WERI-Rb-1 (cell line): Measurements from ENCODE around the gene ASB18.

Experiments used
- DNase-seq: peaks from one replicate; pipeline ENCODE4 v3.0.0-alpha.2; 2020
- H3K27ac ChIP-seq: fragments of 250-450 bp; sonication (Bioruptor Pico); 2 replicates; pipeline ENCODE4 v1.5.1; 2020; ENCODE audit warnings: mild to moderate bottlenecking, moderate library complexity
- H3K27me3 ChIP-seq: fragments of 250-450 bp; sonication (Bioruptor Pico); 2 replicates; pipeline ENCODE4 v1.5.1; 2021; ENCODE audit warnings: mild to moderate bottlenecking, low read depth, moderate library complexity; ENCODE audit not compliant: insufficient read depth, severe bottlenecking
- H3K36me3 ChIP-seq: fragments of 250-450 bp; sonication (Bioruptor Pico); 2 replicates; pipeline ENCODE4 v1.5.1; 2020; ENCODE audit warnings: mild to moderate bottlenecking, moderate library complexity
- H3K4me3 ChIP-seq: 2 replicates; pipeline ENCODE4 v1.5.1; 2011; ENCODE audit warnings: low read depth, mild to moderate bottlenecking, control low read depth, low read length
- H3K9me3 ChIP-seq: fragments of 250-450 bp; sonication (Bioruptor Pico); 2 replicates; pipeline ENCODE4 v1.5.1; 2021; ENCODE audit warnings: mild to moderate bottlenecking, moderate library complexity; ENCODE audit not compliant: severe bottlenecking
- TF ChIP-seq, protein P1 (sequence below): IDR thresholded peaks from 2 replicates; pipeline ENCODE4 v1.5.1; 2011; ENCODE audit warnings: low read depth, mild to moderate bottlenecking, control low read depth, inconsistent platforms, low read length

Gene ASB18

DNA sequence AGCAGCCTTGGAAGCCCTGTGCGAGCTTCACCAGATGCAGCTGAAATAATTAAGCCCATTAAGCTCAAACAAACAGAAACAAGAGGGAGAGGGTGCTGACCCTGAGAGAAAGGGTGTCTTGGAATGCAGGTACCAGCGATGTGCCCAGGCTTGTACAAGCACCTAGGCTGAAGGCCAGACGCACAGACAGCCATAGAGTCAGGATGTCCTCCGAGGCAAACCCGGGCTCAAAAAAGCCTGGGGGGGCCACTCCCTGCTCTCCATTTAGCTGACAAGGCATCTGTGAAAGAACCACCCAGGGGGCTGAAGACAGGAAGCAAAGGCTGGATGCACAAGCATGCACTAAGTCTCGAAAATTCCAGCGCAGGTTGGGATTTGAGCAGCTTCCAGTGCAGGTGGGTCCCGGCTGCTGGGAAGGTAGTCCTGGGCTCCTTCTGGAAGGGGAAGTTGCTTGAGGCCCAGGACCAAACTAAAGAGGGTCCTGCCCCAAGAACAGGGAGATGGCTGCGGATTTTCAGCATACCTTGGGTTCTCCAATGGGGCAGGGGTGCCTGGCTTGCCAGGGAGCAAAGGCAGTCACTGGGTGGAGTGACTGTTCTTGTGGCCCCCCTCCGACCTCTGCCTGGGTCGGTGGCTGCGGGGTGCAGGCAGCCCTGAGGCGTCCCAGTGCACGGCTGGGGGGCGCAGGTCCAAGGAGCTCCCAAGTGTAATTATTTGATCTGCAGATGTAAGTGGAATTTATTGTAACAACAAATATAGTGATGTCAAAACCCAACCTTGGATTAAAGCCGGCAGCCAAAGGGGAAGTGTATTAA is 102.0 kb downstream of the ASB18 start:
- DNase-seq, result no peak
- TF ChIP-seq, protein P1, sequence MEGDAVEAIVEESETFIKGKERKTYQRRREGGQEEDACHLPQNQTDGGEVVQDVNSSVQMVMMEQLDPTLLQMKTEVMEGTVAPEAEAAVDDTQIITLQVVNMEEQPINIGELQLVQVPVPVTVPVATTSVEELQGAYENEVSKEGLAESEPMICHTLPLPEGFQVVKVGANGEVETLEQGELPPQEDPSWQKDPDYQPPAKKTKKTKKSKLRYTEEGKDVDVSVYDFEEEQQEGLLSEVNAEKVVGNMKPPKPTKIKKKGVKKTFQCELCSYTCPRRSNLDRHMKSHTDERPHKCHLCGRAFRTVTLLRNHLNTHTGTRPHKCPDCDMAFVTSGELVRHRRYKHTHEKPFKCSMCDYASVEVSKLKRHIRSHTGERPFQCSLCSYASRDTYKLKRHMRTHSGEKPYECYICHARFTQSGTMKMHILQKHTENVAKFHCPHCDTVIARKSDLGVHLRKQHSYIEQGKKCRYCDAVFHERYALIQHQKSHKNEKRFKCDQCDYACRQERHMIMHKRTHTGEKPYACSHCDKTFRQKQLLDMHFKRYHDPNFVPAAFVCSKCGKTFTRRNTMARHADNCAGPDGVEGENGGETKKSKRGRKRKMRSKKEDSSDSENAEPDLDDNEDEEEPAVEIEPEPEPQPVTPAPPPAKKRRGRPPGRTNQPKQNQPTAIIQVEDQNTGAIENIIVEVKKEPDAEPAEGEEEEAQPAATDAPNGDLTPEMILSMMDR, result no peak
- no peak overlapping the region for H3K4me3 ChIP-seq
- H3K36me3 ChIP-seq, result no peaks in the 10 kb centered on the region
- H3K27me3 ChIP-seq, result peaks cover 81% of the 10 kb centered on the region
- peaks cover 3% of the 10 kb centered on the region for H3K9me3 ChIP-seq
- no peak overlapping the region for H3K27ac ChIP-seq

DNA sequence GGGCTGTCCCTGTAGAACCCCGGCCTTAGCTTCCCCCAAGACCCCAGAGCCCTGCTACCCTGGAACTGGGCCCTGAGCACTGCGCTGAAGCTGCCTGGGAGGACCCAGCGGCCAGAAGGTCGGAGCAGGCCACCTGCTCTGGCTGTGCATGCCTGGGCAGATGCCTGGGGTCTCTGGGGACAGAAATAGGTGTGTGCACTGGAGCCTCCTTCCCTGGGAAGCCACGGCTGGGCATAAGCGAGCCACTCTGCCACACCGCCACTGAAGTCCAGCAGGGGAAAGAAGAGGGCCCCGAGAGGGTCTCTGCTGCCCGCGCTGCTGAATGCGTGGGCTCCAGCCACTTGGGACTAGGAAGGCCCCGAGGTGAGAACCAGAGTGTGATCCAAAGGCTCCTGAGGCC is 102.7 kb downstream of the ASB18 start:
- no peak overlapping the region for H3K27ac ChIP-seq
- H3K27me3 ChIP-seq, result peaks cover 81% of the 10 kb centered on the region
- TF ChIP-seq, protein P1, result no peak
- H3K36me3 ChIP-seq, result no peaks in the 10 kb centered on the region
- peaks cover 3% of the 10 kb centered on the region for H3K9me3 ChIP-seq
- H3K4me3 ChIP-seq, result no peak overlapping the region
- DNase-seq, result no peak

DNA sequence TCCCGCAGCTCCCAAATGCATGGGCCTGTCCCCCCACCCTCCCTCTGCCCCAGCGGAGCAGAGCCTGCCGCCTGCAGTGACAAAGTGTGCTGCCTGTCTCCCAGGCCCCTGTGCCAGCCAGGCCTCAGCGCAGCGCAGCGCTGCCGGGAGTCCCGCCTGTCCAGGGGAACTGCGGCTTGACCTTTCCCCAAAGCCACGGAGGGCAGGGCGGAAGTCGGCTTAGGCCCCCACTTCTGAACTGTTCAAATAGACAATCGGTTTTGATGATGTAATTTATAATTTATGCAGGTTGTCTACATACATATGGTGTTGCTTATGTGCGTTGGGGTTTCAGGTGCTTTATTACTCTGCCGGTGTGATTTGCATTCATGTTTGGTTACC is 103.1 kb downstream of the ASB18 start:
- peaks cover 81% of the 10 kb centered on the region for H3K27me3 ChIP-seq
- no peaks in the 10 kb centered on the region for H3K36me3 ChIP-seq
- no peak overlapping the region for H3K27ac ChIP-seq
- DNase-seq, result no peak
- H3K4me3 ChIP-seq, result no peak overlapping the region
- TF ChIP-seq, protein P1, result no peak
- peaks cover 3% of the 10 kb centered on the region for H3K9me3 ChIP-seq

DNA sequence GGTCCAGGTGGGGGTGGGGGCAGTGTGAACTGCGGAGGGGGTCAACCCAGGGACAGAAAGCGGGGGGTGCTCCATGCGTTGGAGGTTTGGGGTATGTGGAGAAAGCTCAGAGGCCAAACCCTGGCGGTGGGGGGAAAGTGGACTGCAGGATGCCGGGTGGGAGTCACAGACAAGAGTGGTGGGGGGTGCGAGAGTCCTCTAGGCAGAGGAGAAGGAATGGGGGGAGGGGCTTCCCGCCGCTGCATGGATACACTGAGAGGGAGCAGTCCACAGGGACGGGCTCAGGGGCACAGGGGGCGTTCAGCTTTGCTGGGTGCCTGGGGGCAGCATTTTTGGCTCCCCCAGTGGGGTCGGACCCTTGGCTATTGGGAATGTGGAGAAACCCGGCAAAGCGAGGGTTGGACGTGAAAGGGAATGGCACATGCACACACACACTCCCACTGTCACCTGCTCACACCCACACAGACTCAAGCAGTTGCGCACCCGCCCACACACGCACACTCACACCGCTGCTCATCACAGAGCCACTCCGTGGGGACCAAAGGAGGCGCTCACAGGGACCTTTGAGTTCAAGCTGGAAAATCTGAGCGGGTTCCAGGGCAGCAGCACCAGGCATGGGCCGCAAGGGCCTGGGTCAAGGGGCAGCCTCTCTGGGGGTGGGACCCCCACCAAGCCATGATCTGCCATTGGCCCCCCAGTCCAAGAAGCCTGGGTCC is 103.7 kb downstream of the ASB18 start:
- DNase-seq, result no peak
- Histone ChIP-seq H3K27me3 (peaks cover 81% of the 10 kb centered on the region), H3K4me3 (no peak overlapping the region), H3K27ac (no peak overlapping the region), H3K36me3 (no peaks in the 10 kb centered on the region), H3K9me3 (peaks cover 3% of the 10 kb centered on the region)
- TF ChIP-seq, protein P1, result no peak

DNA sequence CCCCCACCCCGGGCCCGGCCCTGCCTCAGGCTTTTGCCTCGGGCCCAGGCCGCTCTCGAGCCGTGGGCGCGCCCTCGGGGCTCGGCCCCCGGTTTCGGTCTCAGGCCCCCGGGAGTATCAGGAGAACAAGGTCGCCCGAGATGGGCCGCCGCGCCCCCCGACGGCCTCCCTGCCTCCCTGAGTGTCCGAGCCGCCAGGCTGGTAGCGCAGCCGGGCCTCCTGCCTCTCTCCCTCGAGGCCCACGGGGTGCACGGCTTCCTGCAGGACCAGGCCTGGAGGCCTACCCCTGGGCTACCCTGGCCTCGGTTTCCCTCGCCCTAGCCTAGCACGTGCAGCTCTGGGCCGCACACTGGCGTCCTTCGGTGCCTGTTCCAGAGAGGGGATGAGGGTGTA is 104.4 kb downstream of the ASB18 start:
- no peaks in the 10 kb centered on the region for H3K36me3 ChIP-seq
- TF ChIP-seq, protein P1, result no peak
- H3K4me3 ChIP-seq, result peak overlapping the region; percentile 16
- DNase-seq, result no peak
- H3K9me3 ChIP-seq, result peaks cover 3% of the 10 kb centered on the region
- peaks cover 81% of the 10 kb centered on the region for H3K27me3 ChIP-seq
- H3K27ac ChIP-seq, result no peak overlapping the region
